ENCODE data around the gene ATP5ME.

Gene ATP5ME

DNA sequence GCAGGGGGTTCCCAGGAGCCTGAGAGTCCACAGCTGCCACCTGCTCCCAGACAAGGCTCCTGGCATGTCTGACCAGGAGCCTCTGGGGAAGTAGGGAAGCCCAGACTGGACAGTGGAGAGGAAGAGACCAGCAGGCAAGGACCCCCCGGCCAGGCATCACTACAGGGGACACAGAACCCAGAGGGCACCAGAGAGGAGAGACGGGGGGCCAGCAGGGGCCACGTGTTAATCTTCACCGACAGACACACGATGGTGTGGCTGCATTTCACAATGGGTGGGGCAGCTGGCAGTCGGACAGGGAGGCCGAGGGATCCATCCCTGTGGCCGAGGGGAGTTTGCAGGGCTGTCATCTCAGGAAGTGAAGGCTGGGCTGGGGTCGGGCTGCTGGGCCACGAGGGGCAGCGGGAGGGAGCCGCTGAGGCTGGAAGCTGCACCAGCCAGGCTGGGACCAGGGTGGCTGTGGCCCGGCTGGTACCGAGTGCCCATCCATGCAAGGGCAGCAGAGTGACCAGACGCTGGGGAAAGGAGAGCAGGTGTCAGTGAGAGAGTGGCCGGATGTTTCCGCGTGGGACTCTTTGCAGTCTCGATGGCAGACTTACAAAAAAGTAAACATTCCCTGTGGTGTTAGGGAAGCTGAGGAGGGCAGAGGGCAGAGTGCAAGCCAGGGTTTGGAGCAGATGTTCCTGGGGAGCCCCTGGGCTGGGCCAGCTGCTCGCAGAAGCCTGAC is 44.0 kb downstream of the ATP5ME start:
- TF ChIP-seq EZH2phosphoT487 (IDR thresholded peaks at IDR 0.05; ENCODE audit: borderline replicate concordance, low read length) = no peak
- TF ChIP-seq, protein P1, sequence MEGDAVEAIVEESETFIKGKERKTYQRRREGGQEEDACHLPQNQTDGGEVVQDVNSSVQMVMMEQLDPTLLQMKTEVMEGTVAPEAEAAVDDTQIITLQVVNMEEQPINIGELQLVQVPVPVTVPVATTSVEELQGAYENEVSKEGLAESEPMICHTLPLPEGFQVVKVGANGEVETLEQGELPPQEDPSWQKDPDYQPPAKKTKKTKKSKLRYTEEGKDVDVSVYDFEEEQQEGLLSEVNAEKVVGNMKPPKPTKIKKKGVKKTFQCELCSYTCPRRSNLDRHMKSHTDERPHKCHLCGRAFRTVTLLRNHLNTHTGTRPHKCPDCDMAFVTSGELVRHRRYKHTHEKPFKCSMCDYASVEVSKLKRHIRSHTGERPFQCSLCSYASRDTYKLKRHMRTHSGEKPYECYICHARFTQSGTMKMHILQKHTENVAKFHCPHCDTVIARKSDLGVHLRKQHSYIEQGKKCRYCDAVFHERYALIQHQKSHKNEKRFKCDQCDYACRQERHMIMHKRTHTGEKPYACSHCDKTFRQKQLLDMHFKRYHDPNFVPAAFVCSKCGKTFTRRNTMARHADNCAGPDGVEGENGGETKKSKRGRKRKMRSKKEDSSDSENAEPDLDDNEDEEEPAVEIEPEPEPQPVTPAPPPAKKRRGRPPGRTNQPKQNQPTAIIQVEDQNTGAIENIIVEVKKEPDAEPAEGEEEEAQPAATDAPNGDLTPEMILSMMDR (IDR thresholded peaks at IDR 0.05; ENCODE audit: low read depth, low read length, poor library complexity, severe bottlenecking) = no peak
- Histone ChIP-seq H3K27me3 (ENCODE audit: control insufficient read depth, low read length) (no peaks in the 10 kb centered on the region), H3K27ac (ENCODE audit: low read depth, low read length) (no peak overlapping the region), H4K20me1 (ENCODE audit: control insufficient read depth, insufficient read depth, low read depth, low read length) (no peaks in the 10 kb centered on the region), H3F3A (ENCODE audit: control insufficient read depth, insufficient read depth) (no peaks in the 10 kb centered on the region), H3K4me1 (ENCODE audit: control insufficient read depth, low read length) (no peaks in the 10 kb centered on the region), H3K36me3 (ENCODE audit: control insufficient read depth, low read length) (no peaks in the 10 kb centered on the region), H3K9me2 (replicated peaks; ENCODE audit: control insufficient read depth, low read length) (no peaks in the 10 kb centered on the region), H3K79me2 (ENCODE audit: control insufficient read depth, low read length) (no peaks in the 10 kb centered on the region), H3K4me2 (ENCODE audit: low read length) (no peak overlapping the region), H3K9me3 (ENCODE audit: control insufficient read depth, insufficient read depth, low read length) (peaks cover 23% of the 10 kb centered on the region; the same call in 1 of the 2 replicates), H3K4me3 (ENCODE audit: low read length) (no peak overlapping the region)

DNA sequence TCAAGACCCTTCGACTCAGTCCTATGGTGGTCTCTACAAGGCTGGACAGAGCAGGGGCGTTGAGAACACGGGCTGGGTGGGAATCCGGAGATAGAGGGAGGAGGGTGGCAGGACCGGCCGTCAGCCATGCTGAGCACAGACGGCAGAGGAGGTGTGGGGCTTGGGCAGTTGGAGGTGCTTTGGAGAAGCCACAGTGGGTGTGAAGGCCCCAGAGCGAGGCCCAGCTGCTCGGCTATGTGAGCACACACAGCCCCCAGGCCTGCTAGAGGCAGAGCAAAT is 44.5 kb downstream of the ATP5ME start:
- TF ChIP-seq, protein P1 (IDR thresholded peaks at IDR 0.05; ENCODE audit: low read depth, low read length, poor library complexity, severe bottlenecking) = no peak
- TF ChIP-seq EZH2phosphoT487 (IDR thresholded peaks at IDR 0.05; ENCODE audit: borderline replicate concordance, low read length) = no peak
- H3K27me3 ChIP-seq (ENCODE audit: control insufficient read depth, low read length) = no peaks in the 10 kb centered on the region
- no peak overlapping the region for H3K4me2 ChIP-seq (ENCODE audit: low read length)
- no peak overlapping the region for H3K27ac ChIP-seq (ENCODE audit: low read depth, low read length)
- no peaks in the 10 kb centered on the region for H3K79me2 ChIP-seq (ENCODE audit: control insufficient read depth, low read length)
- no peaks in the 10 kb centered on the region for H3K36me3 ChIP-seq (ENCODE audit: control insufficient read depth, low read length)
- H3K9me2 ChIP-seq (replicated peaks; ENCODE audit: control insufficient read depth, low read length) = no peaks in the 10 kb centered on the region
- H3K4me3 ChIP-seq (ENCODE audit: low read length) = no peak overlapping the region
- H3K4me1 ChIP-seq (ENCODE audit: control insufficient read depth, low read length) = no peaks in the 10 kb centered on the region
- no peaks in the 10 kb centered on the region for H4K20me1 ChIP-seq (ENCODE audit: control insufficient read depth, insufficient read depth, low read depth, low read length)
- H3K9me3 ChIP-seq (ENCODE audit: control insufficient read depth, insufficient read depth, low read length) = peaks cover 25% of the 10 kb centered on the region; the same call in 1 of the 2 replicates
- H3F3A ChIP-seq (ENCODE audit: control insufficient read depth, insufficient read depth) = no peaks in the 10 kb centered on the region

DNA sequence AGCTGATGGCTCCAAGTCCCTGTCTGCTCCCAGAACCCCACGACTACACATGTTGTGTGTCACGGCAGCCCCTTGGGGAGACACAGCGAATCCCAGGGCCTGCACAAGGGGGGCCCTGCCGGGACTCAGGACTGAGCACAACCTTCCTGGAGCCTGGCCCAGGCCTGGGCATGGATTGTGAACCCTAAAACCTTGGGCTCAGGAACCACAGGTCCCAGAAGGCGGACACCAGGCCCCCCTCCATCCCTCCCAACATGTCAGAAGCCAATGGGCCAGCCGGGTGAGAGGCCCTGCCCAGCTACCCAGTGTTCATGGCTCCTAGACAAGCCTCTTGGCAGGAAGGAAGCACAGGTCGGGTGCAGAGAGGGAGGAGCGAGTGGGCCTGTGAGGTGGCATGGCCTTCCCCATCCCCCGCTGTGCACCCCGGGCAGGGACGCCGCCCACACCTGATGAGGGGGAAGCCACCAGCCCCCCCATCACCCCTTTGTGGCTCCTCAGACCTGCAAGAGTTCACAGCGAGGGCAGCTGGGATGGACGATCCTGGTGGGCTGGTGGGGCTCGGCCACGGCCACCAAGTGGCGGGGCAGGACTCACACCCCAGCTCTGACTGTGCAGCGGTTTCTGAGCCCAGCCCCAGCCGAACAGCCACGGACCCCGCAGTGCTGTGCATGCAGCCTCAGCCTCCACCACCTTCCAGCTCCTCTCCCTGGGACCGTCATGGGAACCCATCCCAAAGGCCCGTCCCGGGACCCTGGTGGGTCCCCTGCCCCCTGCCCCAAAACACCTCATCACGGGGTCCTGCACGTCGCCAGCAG is 45.0 kb downstream of the ATP5ME start:
- H3K4me1 ChIP-seq (ENCODE audit: control insufficient read depth, low read length) = no peaks in the 10 kb centered on the region
- H3K27me3 ChIP-seq (ENCODE audit: control insufficient read depth, low read length) = no peaks in the 10 kb centered on the region
- no peaks in the 10 kb centered on the region for H3K79me2 ChIP-seq (ENCODE audit: control insufficient read depth, low read length)
- no peak overlapping the region for H3K4me3 ChIP-seq (ENCODE audit: low read length)
- H3K27ac ChIP-seq (ENCODE audit: low read depth, low read length) = no peak overlapping the region
- no peaks in the 10 kb centered on the region for H3K36me3 ChIP-seq (ENCODE audit: control insufficient read depth, low read length)
- no peak overlapping the region for H3K4me2 ChIP-seq (ENCODE audit: low read length)
- no peaks in the 10 kb centered on the region for H3K9me2 ChIP-seq (replicated peaks; ENCODE audit: control insufficient read depth, low read length)
- no peaks in the 10 kb centered on the region for H3F3A ChIP-seq (ENCODE audit: control insufficient read depth, insufficient read depth)
- H3K9me3 ChIP-seq (ENCODE audit: control insufficient read depth, insufficient read depth, low read length) = peaks cover 28% of the 10 kb centered on the region; the same call in 1 of the 2 replicates
- no peaks in the 10 kb centered on the region for H4K20me1 ChIP-seq (ENCODE audit: control insufficient read depth, insufficient read depth, low read depth, low read length)
- TF ChIP-seq, protein P1 (IDR thresholded peaks at IDR 0.05; ENCODE audit: low read depth, low read length, poor library complexity, severe bottlenecking) = no peak
- no peak for TF ChIP-seq EZH2phosphoT487 (IDR thresholded peaks at IDR 0.05; ENCODE audit: borderline replicate concordance, low read length)

Data from DOHH2 (cell line).